Ishikawa (cell line): ENCODE results near the gene KIT.

Experiments used
- EP300 ChIP-seq: IDR thresholded peaks from 2 replicates; pipeline ENCODE4 v1.6.1; 2012; ENCODE audit warnings: borderline replicate concordance
- ZBTB7A ChIP-seq: IDR thresholded peaks from 2 replicates; pipeline ENCODE4 v1.6.1; 2012; ENCODE audit warnings: low read depth
- TF ChIP-seq, protein P1 (sequence below): IDR thresholded peaks from 2 replicates; pipeline ENCODE4 v1.6.1; 2012; ENCODE audit warnings: low read depth, mild to moderate bottlenecking

DNA sequence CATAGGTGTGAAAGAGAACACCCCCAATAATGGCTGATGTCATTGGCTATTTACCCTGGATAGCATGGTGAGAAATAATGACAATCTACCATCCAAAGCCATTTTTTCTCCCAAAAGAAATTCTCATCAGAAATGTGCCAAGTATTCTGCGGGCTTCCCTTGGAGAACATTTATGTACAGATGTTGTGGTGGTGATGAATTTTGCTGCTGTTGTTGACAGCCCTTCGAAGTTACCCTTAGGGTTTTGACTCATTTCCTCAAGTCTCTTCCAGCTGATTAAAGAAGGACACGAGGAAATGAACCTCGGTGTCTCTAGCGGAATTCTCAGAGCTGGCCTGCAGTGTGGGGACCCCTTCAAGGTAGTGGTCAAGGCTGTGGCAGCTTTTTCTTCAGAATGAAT is 3.4 kb downstream of the KIT start:
- TF ChIP-seq, protein P1, sequence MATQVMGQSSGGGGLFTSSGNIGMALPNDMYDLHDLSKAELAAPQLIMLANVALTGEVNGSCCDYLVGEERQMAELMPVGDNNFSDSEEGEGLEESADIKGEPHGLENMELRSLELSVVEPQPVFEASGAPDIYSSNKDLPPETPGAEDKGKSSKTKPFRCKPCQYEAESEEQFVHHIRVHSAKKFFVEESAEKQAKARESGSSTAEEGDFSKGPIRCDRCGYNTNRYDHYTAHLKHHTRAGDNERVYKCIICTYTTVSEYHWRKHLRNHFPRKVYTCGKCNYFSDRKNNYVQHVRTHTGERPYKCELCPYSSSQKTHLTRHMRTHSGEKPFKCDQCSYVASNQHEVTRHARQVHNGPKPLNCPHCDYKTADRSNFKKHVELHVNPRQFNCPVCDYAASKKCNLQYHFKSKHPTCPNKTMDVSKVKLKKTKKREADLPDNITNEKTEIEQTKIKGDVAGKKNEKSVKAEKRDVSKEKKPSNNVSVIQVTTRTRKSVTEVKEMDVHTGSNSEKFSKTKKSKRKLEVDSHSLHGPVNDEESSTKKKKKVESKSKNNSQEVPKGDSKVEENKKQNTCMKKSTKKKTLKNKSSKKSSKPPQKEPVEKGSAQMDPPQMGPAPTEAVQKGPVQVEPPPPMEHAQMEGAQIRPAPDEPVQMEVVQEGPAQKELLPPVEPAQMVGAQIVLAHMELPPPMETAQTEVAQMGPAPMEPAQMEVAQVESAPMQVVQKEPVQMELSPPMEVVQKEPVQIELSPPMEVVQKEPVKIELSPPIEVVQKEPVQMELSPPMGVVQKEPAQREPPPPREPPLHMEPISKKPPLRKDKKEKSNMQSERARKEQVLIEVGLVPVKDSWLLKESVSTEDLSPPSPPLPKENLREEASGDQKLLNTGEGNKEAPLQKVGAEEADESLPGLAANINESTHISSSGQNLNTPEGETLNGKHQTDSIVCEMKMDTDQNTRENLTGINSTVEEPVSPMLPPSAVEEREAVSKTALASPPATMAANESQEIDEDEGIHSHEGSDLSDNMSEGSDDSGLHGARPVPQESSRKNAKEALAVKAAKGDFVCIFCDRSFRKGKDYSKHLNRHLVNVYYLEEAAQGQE: no peak
- TF ChIP-seq ZBTB7A (no peak), EP300 (no peak)
